Ectodermal cell (in vitro differentiated cells): ENCODE results near the gene GNPTG.

Experiments used
- H3K27ac ChIP-seq: 2 replicates; pipeline ENCODE4 v1.7.0; 2013; ENCODE audit warnings: mild to moderate bottlenecking, low read depth, low read length; ENCODE audit not compliant: insufficient read depth, poor library complexity, severe bottlenecking
- H3K27me3 ChIP-seq: 2 replicates; pipeline ENCODE4 v1.7.0; 2013; ENCODE audit warnings: mild to moderate bottlenecking, low read length; ENCODE audit not compliant: insufficient read depth, control insufficient read depth, poor library complexity, severe bottlenecking
- H3K36me3 ChIP-seq: one replicate; pipeline ENCODE4 v1.7.0; 2013; ENCODE audit warnings: low read length; ENCODE audit not compliant: control insufficient read depth, insufficient read depth
- H3K4me1 ChIP-seq: one replicate; pipeline ENCODE4 v1.7.0; 2013; ENCODE audit warnings: low read length; ENCODE audit not compliant: control insufficient read depth, insufficient read depth
- H3K4me3 ChIP-seq: 2 replicates; pipeline ENCODE4 v1.7.0; 2013; ENCODE audit warnings: low read depth, low read length, control low read depth; ENCODE audit not compliant: insufficient read depth
- H3K9me3 ChIP-seq: 2 replicates; pipeline ENCODE4 v1.7.0; 2013; ENCODE audit warnings: mild to moderate bottlenecking, low read length, moderate library complexity; ENCODE audit not compliant: control insufficient read depth
- WGBS, 2 experiments: methylation state at CpG; one replicate each; pipeline ENCODE4 v1.1.7; 2013; ENCODE audit warnings: missing lambda C conversion rate in 2 of 2; 5-methylcytosine and 5-hydroxymethylcytosine counted together

The GNPTG gene

DNA sequence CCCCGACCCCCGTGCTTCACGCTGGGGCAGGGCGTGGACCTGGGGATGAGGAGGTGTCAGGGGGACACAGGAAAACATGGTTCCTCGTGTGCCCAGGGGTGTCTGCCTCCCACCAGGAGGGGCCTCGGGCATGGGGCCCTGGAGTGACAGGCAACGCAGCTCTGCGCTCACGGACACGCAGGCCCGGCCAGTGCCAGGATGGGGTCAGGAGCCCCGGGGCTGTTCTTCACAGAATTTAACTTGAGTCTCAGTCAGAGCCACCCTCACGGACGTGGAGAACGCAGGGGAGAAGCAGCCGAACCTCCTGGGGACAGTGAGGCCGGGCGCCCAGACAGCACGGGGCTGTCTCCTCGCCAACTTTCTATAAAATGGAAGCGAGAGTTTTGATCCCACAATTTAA lies 46.0 kb downstream of the GNPTG start:
- H3K4me3 ChIP-seq = no peak overlapping the region
- H3K4me1 ChIP-seq = no peaks in the 10 kb centered on the region
- H3K9me3 ChIP-seq = no peaks in the 10 kb centered on the region
- H3K27me3 ChIP-seq = no peaks in the 10 kb centered on the region
- no peak overlapping the region for H3K27ac ChIP-seq
- peaks cover 20% of the 10 kb centered on the region for H3K36me3 ChIP-seq
- 95 to 96% methylated on average over 21 of the region's 21 CpGs for WGBS, 2 experiments

- no peaks in the 10 kb centered on the region for H3K9me3 ChIP-seq
- H3K36me3 ChIP-seq = peaks cover 24% of the 10 kb centered on the region
- H3K4me1 ChIP-seq = no peaks in the 10 kb centered on the region
- WGBS, 2 experiments = 94 to 95% methylated on average over 9 of the region's 9 CpGs
- H3K27ac ChIP-seq = no peak overlapping the region
- no peak overlapping the region for H3K4me3 ChIP-seq
- no peaks in the 10 kb centered on the region for H3K27me3 ChIP-seq
These were observed 46.6 kb downstream of the GNPTG start for GRCh38 chr16:1398351-1398750.

DNA sequence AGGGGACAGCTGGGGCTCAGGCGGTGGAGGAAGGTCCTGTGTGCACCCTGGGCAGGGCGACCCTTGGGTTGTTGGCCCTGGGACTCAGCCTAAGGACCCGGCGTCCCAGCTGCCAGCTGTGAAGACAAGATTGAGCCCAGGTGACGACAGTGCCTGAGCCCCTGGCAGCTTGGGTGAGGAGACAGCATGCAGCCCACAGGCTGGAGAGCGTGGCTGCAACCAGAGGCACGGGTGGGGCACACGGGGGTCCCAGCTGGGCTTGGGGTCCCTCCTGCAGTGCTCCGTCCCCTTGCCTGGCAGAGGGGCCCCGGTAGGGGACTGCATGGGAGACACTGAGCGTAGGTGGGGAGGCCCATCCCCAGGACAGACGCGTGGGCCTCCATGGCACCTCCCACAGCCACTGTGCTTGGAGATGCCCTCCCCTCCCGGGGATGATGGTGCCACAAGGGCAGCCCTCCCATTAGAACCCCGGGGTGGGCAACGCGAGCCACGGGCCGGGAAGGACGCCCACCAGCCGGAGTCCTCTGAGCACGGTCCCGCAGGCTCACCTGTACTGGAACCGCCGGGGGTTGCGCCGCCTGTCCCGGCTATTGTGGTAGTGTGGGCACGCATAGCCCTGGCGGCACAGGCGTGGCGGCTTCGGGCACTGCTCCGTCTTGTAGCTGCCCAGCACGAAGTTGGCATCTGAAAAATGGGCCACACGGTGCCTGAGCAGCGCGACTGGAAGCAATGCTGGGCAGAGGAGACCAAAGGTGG lies 47.3 kb downstream of the GNPTG start:
- H3K4me3 ChIP-seq = no peak overlapping the region
- no peak overlapping the region for H3K27ac ChIP-seq
- H3K36me3 ChIP-seq = peaks cover 24% of the 10 kb centered on the region
- H3K9me3 ChIP-seq = no peaks in the 10 kb centered on the region
- 97% methylated on average over 38 of the region's 38 CpGs for WGBS, 2 experiments
- H3K4me1 ChIP-seq = no peaks in the 10 kb centered on the region
- H3K27me3 ChIP-seq = no peaks in the 10 kb centered on the region

DNA sequence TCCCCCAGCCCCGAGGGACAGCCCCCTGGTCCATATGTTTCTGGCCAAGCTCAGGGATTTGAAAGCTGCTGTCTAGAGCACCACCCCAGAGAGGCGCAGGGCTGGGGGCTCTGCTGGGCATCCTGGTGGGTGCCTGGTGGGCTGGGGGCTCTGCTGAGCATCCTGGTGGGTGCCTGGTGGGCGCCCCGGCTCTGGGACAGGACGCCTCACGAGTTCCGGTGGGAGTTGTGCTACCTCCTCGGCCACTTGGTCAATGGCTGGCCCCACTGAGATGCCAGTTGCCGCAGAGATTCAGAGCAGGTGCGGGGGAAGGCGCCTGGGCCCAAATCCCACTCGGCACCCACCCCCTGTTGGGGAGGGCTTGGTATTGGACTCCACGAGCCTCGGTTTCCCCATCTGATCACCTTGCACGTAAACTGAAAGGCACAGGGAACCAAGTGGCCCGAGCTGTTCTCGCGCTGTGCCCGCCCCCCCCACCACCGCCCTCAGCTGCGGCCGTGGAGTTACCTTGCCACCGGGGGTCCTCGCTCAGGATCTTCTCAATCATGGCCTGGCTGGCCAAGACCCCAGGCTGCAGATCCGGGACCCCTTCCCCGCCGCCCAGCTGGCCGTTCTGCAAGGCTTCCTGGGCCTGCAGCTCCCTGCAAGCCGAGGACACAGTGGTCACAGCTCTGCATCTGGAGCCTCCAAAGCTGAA lies 49.5 kb downstream of the GNPTG start:
- no peaks in the 10 kb centered on the region for H3K4me1 ChIP-seq
- no peaks in the 10 kb centered on the region for H3K9me3 ChIP-seq
- H3K27me3 ChIP-seq = no peaks in the 10 kb centered on the region
- 93 to 94% methylated on average over 29 of the region's 29 CpGs for WGBS, 2 experiments
- no peak overlapping the region for H3K4me3 ChIP-seq
- peaks cover 24% of the 10 kb centered on the region for H3K36me3 ChIP-seq
- no peak overlapping the region for H3K27ac ChIP-seq

GRCh38 chr16:1401758-1402154 lies 50.0 kb downstream of the GNPTG start:
- Histone ChIP-seq H3K4me3 (no peak overlapping the region), H3K9me3 (no peaks in the 10 kb centered on the region), H3K27me3 (no peaks in the 10 kb centered on the region), H3K36me3 (peaks cover 24% of the 10 kb centered on the region), H3K4me1 (no peaks in the 10 kb centered on the region), H3K27ac (no peak overlapping the region)
- whole genome bisulfite sequencing, 2 experiments = 93 to 96% methylated on average over 13 of the region's 13 CpGs

GRCh38 chr16:1403036-1403435 lies 51.3 kb downstream of the GNPTG start:
- Histone ChIP-seq H3K4me3 (no peak overlapping the region), H3K27me3 (no peaks in the 10 kb centered on the region), H3K4me1 (no peaks in the 10 kb centered on the region), H3K36me3 (peaks cover 24% of the 10 kb centered on the region), H3K27ac (no peak overlapping the region), H3K9me3 (no peaks in the 10 kb centered on the region)
- 96% methylated on average over 22 of the region's 22 CpGs for WGBS, 2 experiments

DNA sequence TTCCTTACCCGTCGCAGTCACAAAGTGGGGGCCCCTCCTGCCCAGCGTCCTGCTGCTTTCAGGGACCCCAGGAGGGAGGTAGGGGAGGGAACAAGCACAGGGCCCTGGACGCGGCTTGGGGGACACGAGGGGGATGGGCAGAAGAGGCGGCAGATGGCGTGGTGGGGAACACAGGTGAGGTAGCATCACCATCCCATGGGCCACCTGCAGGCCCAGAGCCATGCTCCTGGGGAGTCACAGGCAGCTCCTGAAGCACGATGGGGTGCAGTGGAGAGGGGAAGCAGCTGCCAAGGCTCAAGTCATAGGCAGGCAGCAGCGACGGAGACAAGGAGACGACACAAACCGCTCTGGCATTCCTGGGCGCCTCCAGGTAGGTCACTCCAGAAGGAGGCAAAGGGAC lies 52.0 kb downstream of the GNPTG start:
- no peaks in the 10 kb centered on the region for H3K4me1 ChIP-seq
- H3K36me3 ChIP-seq = peaks cover 24% of the 10 kb centered on the region
- H3K4me3 ChIP-seq = no peak overlapping the region
- no peak overlapping the region for H3K27ac ChIP-seq
- H3K27me3 ChIP-seq = no peaks in the 10 kb centered on the region
- H3K9me3 ChIP-seq = no peaks in the 10 kb centered on the region
- 92 to 93% methylated on average over 14 of the region's 14 CpGs for WGBS, 2 experiments

DNA sequence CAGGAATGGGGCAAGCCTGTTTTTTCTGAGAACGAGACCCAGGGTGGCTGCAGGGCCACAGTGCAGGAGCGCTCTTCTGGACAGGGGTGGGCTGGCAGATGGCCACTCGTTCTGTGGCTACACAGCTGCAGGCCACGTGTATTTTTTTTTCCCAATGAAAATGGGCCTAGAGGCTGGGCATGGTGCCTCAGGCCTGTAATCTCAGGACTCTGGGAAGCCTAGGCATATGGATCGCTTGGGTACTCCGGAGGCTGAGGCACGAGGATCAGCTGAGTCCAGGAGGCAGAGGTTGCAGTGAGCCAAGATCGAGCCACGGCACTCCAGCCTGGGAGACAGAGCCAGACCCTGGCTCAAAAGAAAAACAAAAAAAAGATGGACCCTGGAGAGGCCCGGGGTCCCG lies 56.0 kb downstream of the GNPTG start:
- Histone ChIP-seq H3K27me3 (no peaks in the 10 kb centered on the region), H3K9me3 (no peaks in the 10 kb centered on the region), H3K27ac (peak overlapping the region; percentile 71), H3K36me3 (peaks cover 4% of the 10 kb centered on the region), H3K4me3 (peak overlapping the region; percentile 11), H3K4me1 (no peaks in the 10 kb centered on the region)
- WGBS, 2 experiments = 60% methylated on average over 11 of the region's 11 CpGs

GRCh38 chr16:1408171-1408837 lies 56.6 kb downstream of the GNPTG start:
- no peaks in the 10 kb centered on the region for H3K9me3 ChIP-seq
- 3 to 4% methylated on average over 42 of the region's 42 CpGs for WGBS, 2 experiments
- H3K27me3 ChIP-seq = no peaks in the 10 kb centered on the region
- peak overlapping the region; percentile 77 for H3K27ac ChIP-seq
- no peaks in the 10 kb centered on the region for H3K36me3 ChIP-seq
- peak overlapping the region; percentile 76 for H3K4me3 ChIP-seq
- no peaks in the 10 kb centered on the region for H3K4me1 ChIP-seq

DNA sequence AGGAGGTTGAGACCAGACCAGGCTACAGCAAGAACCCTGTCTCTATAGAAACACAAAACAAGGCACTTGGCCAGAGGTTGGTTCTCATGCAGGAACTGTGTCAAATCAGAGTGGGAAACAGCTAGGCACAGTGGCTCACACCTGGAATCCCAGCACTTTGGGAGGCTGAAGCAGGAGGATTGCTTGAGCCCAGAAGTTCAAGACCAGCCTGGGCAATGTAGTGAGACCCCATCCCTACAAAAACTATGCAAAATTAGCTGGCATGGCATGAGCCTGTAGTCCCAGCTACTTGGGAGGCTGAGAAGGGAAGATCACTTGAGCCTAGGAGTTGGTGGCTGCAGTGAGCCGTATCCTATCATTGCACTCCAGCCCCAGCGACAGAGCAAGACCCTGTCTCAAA lies 61.1 kb downstream of the GNPTG start:
- Histone ChIP-seq H3K9me3 (no peaks in the 10 kb centered on the region), H3K36me3 (no peaks in the 10 kb centered on the region), H3K4me1 (no peaks in the 10 kb centered on the region), H3K4me3 (no peak overlapping the region), H3K27ac (no peak overlapping the region), H3K27me3 (no peaks in the 10 kb centered on the region)
- WGBS, 2 experiments = 95% methylated on average over 2 of the region's 2 CpGs; no CpG with 5 or more reads in 1 of the 2 experiments
